Measurements from ENCODE around the gene NLK. TPM values are rescaled to one million over a fixed set of nuclear protein-coding genes. Genes with fewer than 3 reads are reported as not detected.
A peak's percentile ranks its signal among the peaks of the same experiment; 100 is the strongest.

NLK gene
- total RNA-seq, 1 donor from 2014 or later: 30.6 TPM

DNA sequence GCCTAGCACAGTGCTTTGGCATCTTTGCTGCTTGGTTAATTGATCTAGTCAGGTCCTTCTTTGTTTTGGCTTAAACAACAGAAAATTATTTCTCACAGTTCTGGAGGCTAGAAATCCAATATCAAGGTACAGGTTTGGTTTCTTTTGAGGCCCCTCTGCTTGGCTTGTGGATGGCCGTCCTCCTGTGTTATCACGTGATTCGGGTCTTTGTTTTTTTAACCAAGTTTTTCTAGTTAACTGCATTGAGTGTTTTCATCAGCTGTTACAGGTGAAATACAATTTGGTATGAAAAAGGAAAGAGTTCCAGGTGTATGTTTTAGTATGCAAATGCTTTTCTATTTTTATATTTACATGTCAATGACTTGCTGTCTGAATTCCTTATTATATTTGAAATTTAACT lies 2.8 kb downstream of the NLK start:
- Histone ChIP-seq H3K4me2 (ENCODE audit: low read length) (peak overlapping the region; percentile 92), H3K27me3 (ENCODE audit: insufficient read depth, low read length) (no peaks in the 10 kb centered on the region), H3K9me3 (ENCODE audit: insufficient read depth, low read depth, low read length) (no peaks in the 10 kb centered on the region), H3K4me1 (ENCODE audit: insufficient read depth, low read length) (peaks cover 28% of the 10 kb centered on the region), H4K20me1 (ENCODE audit: insufficient read depth, low read length) (peaks cover 78% of the 10 kb centered on the region), H3K36me3 (ENCODE audit: insufficient read depth, low read length) (no peaks in the 10 kb centered on the region), H3K79me2 (ENCODE audit: insufficient read depth, low read length) (peaks cover 85% of the 10 kb centered on the region), H2AFZ (ENCODE audit: low read depth, low read length) (no peak overlapping the region), H3K9ac (ENCODE audit: low read length) (no peak overlapping the region), H3K4me3 (ENCODE audit: insufficient read depth, low read depth, low read length) (peak overlapping the region; percentile 8), H3K27ac (ENCODE audit: low read depth, low read length) (no peak overlapping the region)
- Mint-ChIP-seq H3K4me1 (ENCODE audit: low read depth, unreplicated experiment) (peaks cover 31% of the 10 kb centered on the region), H3K4me3 (ENCODE audit: unreplicated experiment) (peak overlapping the region; percentile 47), H3K36me3 (ENCODE audit: low read depth, unreplicated experiment) (no peaks in the 10 kb centered on the region), H3K9me3 (ENCODE audit: unreplicated experiment) (no peaks in the 10 kb centered on the region), H3K27ac (ENCODE audit: unreplicated experiment) (no peak overlapping the region), H3K27me3 (ENCODE audit: low read depth, unreplicated experiment) (no peaks in the 10 kb centered on the region)
- FAIRE-seq (no peak), DNase-seq (ENCODE audit: low read depth) (no peak)
- TF ChIP-seq, protein P1, sequence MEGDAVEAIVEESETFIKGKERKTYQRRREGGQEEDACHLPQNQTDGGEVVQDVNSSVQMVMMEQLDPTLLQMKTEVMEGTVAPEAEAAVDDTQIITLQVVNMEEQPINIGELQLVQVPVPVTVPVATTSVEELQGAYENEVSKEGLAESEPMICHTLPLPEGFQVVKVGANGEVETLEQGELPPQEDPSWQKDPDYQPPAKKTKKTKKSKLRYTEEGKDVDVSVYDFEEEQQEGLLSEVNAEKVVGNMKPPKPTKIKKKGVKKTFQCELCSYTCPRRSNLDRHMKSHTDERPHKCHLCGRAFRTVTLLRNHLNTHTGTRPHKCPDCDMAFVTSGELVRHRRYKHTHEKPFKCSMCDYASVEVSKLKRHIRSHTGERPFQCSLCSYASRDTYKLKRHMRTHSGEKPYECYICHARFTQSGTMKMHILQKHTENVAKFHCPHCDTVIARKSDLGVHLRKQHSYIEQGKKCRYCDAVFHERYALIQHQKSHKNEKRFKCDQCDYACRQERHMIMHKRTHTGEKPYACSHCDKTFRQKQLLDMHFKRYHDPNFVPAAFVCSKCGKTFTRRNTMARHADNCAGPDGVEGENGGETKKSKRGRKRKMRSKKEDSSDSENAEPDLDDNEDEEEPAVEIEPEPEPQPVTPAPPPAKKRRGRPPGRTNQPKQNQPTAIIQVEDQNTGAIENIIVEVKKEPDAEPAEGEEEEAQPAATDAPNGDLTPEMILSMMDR (IDR thresholded peaks at IDR 0.05; ENCODE audit: insufficient read depth, low read depth, low read length): no peak
- TF ChIP-seq EZH2 (IDR thresholded peaks at IDR 0.05; ENCODE audit: insufficient read depth, low read length): no peak

DNA sequence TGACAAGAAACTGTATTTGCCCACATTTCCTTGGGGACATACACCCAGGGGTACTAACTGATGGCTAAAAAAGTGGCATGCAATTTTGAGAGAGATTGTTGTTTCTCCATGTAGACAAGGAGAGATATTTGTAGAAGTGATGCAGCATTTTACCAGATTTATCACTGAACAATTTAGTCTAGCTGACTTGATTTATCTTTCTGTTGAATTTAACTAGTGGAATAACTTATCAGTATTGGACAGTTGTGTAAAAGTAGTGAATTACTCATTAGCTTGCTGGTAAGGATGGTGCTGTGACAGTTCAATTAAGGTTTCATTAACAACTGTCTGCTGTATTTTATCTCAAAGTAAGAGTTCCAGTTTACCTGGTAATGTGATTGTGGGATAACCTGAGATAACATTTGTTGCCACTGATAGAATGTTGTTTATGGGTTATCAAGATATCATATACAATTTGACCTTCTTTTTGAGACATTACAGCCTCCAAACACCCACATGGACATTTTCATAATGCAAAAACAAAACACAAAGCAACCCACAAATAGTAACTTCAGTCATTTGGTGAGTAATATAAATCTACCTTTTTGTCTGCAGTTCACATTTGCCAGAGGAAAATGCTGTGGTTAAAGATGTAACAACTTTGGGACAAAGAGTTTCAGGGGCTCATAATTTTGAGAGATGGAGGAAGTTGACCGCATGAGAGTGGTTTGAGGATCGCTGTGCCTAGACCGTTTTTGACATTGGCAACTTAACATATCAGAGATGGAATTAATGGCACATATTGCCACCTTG lies 3.8 kb downstream of the NLK start:
- no peak overlapping the region for H3K9ac ChIP-seq (ENCODE audit: low read length)
- peak overlapping the region; percentile 92 for H3K4me2 ChIP-seq (ENCODE audit: low read length)
- TF ChIP-seq EZH2 (IDR thresholded peaks at IDR 0.05; ENCODE audit: insufficient read depth, low read length): no peak
- TF ChIP-seq, protein P1 (IDR thresholded peaks at IDR 0.05; ENCODE audit: insufficient read depth, low read depth, low read length): no peak
- Mint-ChIP-seq H3K9me3 (ENCODE audit: unreplicated experiment) (no peaks in the 10 kb centered on the region), H3K27ac (ENCODE audit: unreplicated experiment) (no peak overlapping the region), H3K4me1 (ENCODE audit: low read depth, unreplicated experiment) (peaks cover 31% of the 10 kb centered on the region), H3K27me3 (ENCODE audit: low read depth, unreplicated experiment) (no peaks in the 10 kb centered on the region), H3K36me3 (ENCODE audit: low read depth, unreplicated experiment) (no peaks in the 10 kb centered on the region), H3K4me3 (ENCODE audit: unreplicated experiment) (no peak overlapping the region)
- no peaks in the 10 kb centered on the region for H3K9me3 ChIP-seq (ENCODE audit: insufficient read depth, low read depth, low read length)
- H3K27ac ChIP-seq (ENCODE audit: low read depth, low read length): no peak overlapping the region
- no peaks in the 10 kb centered on the region for H3K27me3 ChIP-seq (ENCODE audit: insufficient read depth, low read length)
- H3K4me3 ChIP-seq (ENCODE audit: insufficient read depth, low read depth, low read length): no peak overlapping the region
- no peak overlapping the region for H2AFZ ChIP-seq (ENCODE audit: low read depth, low read length)
- FAIRE-seq: no peak
- peaks cover 95% of the 10 kb centered on the region for H3K79me2 ChIP-seq (ENCODE audit: insufficient read depth, low read length)
- no peaks in the 10 kb centered on the region for H3K36me3 ChIP-seq (ENCODE audit: insufficient read depth, low read length)
- no peak for DNase-seq (ENCODE audit: low read depth)
- peaks cover 87% of the 10 kb centered on the region for H4K20me1 ChIP-seq (ENCODE audit: insufficient read depth, low read length)
- H3K4me1 ChIP-seq (ENCODE audit: insufficient read depth, low read length): peaks cover 28% of the 10 kb centered on the region

DNA sequence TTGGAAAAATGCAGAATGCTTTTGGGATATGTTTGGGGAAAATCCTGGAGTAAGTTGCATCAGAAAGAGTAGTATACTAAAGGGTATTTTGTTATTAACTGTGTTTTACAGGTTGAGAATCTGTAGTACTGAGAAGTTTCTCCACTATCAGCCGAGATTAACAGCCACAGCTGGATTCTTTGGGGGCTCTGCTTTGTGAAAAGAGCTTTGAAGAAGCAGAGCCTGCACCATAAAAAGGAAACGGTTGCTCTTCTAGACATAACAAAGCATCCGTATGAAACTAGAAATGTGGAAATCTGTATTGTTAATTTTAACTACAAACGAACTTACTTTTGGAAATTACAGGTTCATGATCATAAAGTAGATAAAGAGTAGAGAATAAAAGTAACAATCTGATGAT lies 5.3 kb downstream of the NLK start:
- TF ChIP-seq EZH2 (IDR thresholded peaks at IDR 0.05; ENCODE audit: insufficient read depth, low read length): no peak
- TF ChIP-seq, protein P1 (IDR thresholded peaks at IDR 0.05; ENCODE audit: insufficient read depth, low read depth, low read length): no peak

More for the DNA sequence above, 5.3 kb downstream of the NLK start:
- no peak overlapping the region for H3K27ac Mint-ChIP-seq (ENCODE audit: unreplicated experiment)
- DNase-seq (ENCODE audit: low read depth) (no peak), FAIRE-seq (no peak)
- Histone ChIP-seq H3K9ac (ENCODE audit: low read length) (no peak overlapping the region), H3K4me2 (ENCODE audit: low read length) (peak overlapping the region; percentile 16), H2AFZ (ENCODE audit: low read depth, low read length) (no peak overlapping the region), H3K4me3 (ENCODE audit: insufficient read depth, low read depth, low read length) (no peak overlapping the region), H3K36me3 (ENCODE audit: insufficient read depth, low read length) (no peaks in the 10 kb centered on the region), H4K20me1 (ENCODE audit: insufficient read depth, low read length) (peaks cover 93% of the 10 kb centered on the region), H3K27me3 (ENCODE audit: insufficient read depth, low read length) (no peaks in the 10 kb centered on the region), H3K4me1 (ENCODE audit: insufficient read depth, low read length) (peaks cover 22% of the 10 kb centered on the region), H3K79me2 (ENCODE audit: insufficient read depth, low read length) (peaks cover 100% of the 10 kb centered on the region), H3K9me3 (ENCODE audit: insufficient read depth, low read depth, low read length) (no peaks in the 10 kb centered on the region), H3K27ac (ENCODE audit: low read depth, low read length) (no peak overlapping the region)
- H3K36me3 Mint-ChIP-seq (ENCODE audit: low read depth, unreplicated experiment): no peaks in the 10 kb centered on the region
- no peak overlapping the region for H3K4me3 Mint-ChIP-seq (ENCODE audit: unreplicated experiment)
- H3K9me3 Mint-ChIP-seq (ENCODE audit: unreplicated experiment): no peaks in the 10 kb centered on the region
- H3K27me3 Mint-ChIP-seq (ENCODE audit: low read depth, unreplicated experiment): no peaks in the 10 kb centered on the region
- H3K4me1 Mint-ChIP-seq (ENCODE audit: low read depth, unreplicated experiment): peaks cover 31% of the 10 kb centered on the region

All from astrocyte (in vitro differentiated cells and primary cell).